D341Med (cell line): ENCODE data around the gene VCY.
"Not testable (repeated sequence)": the region's sequence is repeated elsewhere in the genome, so short reads cannot be mapped to it uniquely, and the experiment has no call there.

Experiments used
- DNase-seq: peaks from one replicate; pipeline ENCODE4 v3.0.0; 2012; ENCODE audit warnings: low spot score

The VCY gene

GRCh38 chrY:13986373-13986772, at the start of gene VCY:
TSS of gene VCY (minus strand) at chrY:13986473. CDS start at chrY:13986440, 33 bp downstream.
- not testable (repeated sequence) for DNase-seq

- DNase-seq = not testable (repeated sequence)
Measured at GRCh38 chrY:14030395-14030794, 44.1 kb upstream of the VCY start.

GRCh38 chrY:14011916-14012315, 25.6 kb upstream of the VCY start:
- not testable (repeated sequence) for DNase-seq

GRCh38 chrY:13942406-13942805, 43.9 kb downstream of the VCY start:
- DNase-seq = not testable (repeated sequence)
